ENCODE results near the gene DIPK1C. TPM values are rescaled to one million over a fixed set of nuclear protein-coding genes. Genes with fewer than 3 reads are reported as not detected.

Gene DIPK1C
- total RNA-seq, 3 donors from 2014 or later (not counting 1 experiment from before 2014, with no cell fraction given): not detected

DNA sequence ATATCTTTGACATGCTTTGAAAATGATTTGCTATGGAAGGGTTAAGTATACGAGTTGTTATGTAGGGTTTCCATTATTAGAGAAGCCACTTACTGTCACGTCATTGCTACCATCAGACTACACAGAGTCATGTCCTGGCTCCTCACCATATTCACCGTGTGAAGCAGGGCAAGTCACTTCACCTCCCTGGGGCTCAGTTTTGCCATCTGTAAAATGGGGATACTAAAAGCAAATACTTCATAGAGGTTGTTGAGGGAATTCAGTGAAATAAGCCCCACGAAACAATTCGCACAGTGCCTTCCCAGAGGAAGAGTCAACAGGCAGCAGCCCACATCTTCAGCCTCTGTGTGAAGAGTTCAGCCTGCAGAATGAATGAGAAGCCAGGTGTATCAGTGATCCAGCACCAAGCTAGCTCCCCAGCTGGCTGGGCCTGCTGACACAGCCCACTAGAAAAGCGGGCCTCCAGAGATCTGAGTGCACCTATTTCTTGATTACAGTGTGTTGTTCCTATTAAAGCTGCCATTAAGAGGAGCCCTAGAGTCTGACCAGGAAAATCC lies 3.4 kb downstream of the DIPK1C start:
- peaks cover 3% of the 10 kb centered on the region for H3K4me1 ChIP-seq (ENCODE audit: control insufficient read depth, insufficient read depth, low read length)
- Mint-ChIP-seq H3K4me3 (no peak overlapping the region), H3K27ac (no peak overlapping the region), H3K9me3 (no peaks in the 10 kb centered on the region), H3K4me1 (peaks cover 0 to 5% of the 10 kb centered on the region in 2 donors), H3K27me3 (ENCODE audit: low read depth in 2 of 2) (peaks cover 28 to 38% of the 10 kb centered on the region in 2 donors), H3K36me3 (no peaks in the 10 kb centered on the region)
- H3K27me3 ChIP-seq (ENCODE audit: control insufficient read depth, insufficient read depth, low read length): peaks cover 10% of the 10 kb centered on the region
- TF ChIP-seq CTCF (IDR thresholded peaks at IDR 0.05): no peak
- 87% methylated on average over 6 of the region's 6 CpGs for WGBS (ENCODE audit: insufficient coverage)
- no peak for ATAC-seq
- H3K4me3 ChIP-seq (ENCODE audit: low read length): no peak overlapping the region
- H3K27ac ChIP-seq (ENCODE audit: low read length): no peak overlapping the region
- DNase-seq: no peak
- no peaks in the 10 kb centered on the region for H3K9me3 ChIP-seq (ENCODE audit: control insufficient read depth, insufficient read depth, low read length)
- H3K36me3 ChIP-seq (ENCODE audit: control insufficient read depth, insufficient read depth, low read length): no peaks in the 10 kb centered on the region
- intact Hi-C loops (cut with micrococcal nuclease): no loop called here

GRCh38 chr18:74453016-74453566 lies 4.0 kb downstream of the DIPK1C start:
- Mint-ChIP-seq H3K9me3 (no peaks in the 10 kb centered on the region), H3K4me3 (no peak overlapping the region), H3K27me3 (ENCODE audit: low read depth in 2 of 2) (peaks cover 24 to 32% of the 10 kb centered on the region in 2 donors), H3K36me3 (no peaks in the 10 kb centered on the region), H3K27ac (no peak overlapping the region), H3K4me1 (peaks cover 0 to 5% of the 10 kb centered on the region in 2 donors)
- Histone ChIP-seq H3K27me3 (ENCODE audit: control insufficient read depth, insufficient read depth, low read length) (peaks cover 8% of the 10 kb centered on the region), H3K4me1 (ENCODE audit: control insufficient read depth, insufficient read depth, low read length) (peaks cover 3% of the 10 kb centered on the region), H3K4me3 (ENCODE audit: low read length) (no peak overlapping the region), H3K36me3 (ENCODE audit: control insufficient read depth, insufficient read depth, low read length) (no peaks in the 10 kb centered on the region), H3K9me3 (ENCODE audit: control insufficient read depth, insufficient read depth, low read length) (no peaks in the 10 kb centered on the region), H3K27ac (ENCODE audit: low read length) (no peak overlapping the region)
- ATAC-seq: no peak
- no peak for DNase-seq
- TF ChIP-seq CTCF (IDR thresholded peaks at IDR 0.05): no peak
- intact Hi-C loops (cut with micrococcal nuclease): no loop called here
- 78% methylated on average over 7 of the region's 7 CpGs for WGBS (ENCODE audit: insufficient coverage)

DNA sequence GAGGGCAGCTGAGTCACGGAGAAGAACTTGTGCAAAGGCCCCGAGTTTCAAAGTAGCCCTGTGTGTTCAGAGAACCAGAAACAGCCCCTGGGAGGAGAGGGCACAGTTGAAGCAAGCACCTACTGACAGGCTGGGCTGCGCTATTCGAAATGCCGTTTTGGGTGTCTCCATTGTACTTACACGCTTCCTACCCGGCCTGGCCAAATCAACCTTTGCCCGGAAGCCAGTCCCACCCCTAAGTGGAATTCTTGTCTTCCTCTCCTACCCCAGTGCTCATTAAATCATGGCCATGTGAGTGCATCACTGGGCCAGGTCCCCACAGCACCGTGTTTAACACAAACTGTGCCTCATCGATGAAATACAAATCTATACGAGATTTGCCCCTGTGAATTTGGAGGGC lies 6.0 kb downstream of the DIPK1C start:
- Histone ChIP-seq H3K27me3 (ENCODE audit: control insufficient read depth, insufficient read depth, low read length) (peaks cover 6% of the 10 kb centered on the region), H3K4me3 (ENCODE audit: low read length) (no peak overlapping the region), H3K27ac (ENCODE audit: low read length) (no peak overlapping the region), H3K36me3 (ENCODE audit: control insufficient read depth, insufficient read depth, low read length) (no peaks in the 10 kb centered on the region), H3K9me3 (ENCODE audit: control insufficient read depth, insufficient read depth, low read length) (no peaks in the 10 kb centered on the region), H3K4me1 (ENCODE audit: control insufficient read depth, insufficient read depth, low read length) (no peaks in the 10 kb centered on the region)
- ATAC-seq: no peak
- Mint-ChIP-seq H3K9me3 (no peaks in the 10 kb centered on the region), H3K27me3 (ENCODE audit: low read depth in 2 of 2) (peaks cover 12 to 22% of the 10 kb centered on the region in 2 donors), H3K4me3 (no peak overlapping the region), H3K27ac (no peak overlapping the region), H3K36me3 (no peaks in the 10 kb centered on the region), H3K4me1 (no peaks in the 10 kb centered on the region)
- intact Hi-C loops (cut with micrococcal nuclease): no loop called here
- no peak for TF ChIP-seq CTCF (IDR thresholded peaks at IDR 0.05)
- WGBS (ENCODE audit: insufficient coverage): 94% methylated on average over 11 of the region's 11 CpGs
- DNase-seq: no peak

DNA sequence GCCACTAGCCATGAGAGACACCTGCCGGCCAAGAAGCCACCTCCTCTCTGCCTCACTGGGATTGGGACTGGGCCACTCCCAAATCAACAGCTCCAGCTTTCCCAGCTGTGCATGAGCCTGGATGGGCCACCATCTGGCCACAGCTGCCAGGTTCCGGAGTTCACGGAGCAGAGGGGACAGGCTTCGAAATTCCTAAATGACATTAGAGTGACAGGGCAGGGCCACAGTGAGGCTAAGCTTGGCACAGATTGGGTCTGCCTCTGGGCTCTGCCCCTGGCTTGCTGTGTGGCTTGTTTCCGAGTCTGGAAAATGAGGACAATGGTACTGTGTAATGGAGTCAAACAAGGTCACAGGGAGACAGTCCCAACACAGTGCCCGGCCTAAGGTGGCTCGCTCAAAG lies 6.5 kb downstream of the DIPK1C start:
- no peaks in the 10 kb centered on the region for H3K36me3 ChIP-seq (ENCODE audit: control insufficient read depth, insufficient read depth, low read length)
- intact Hi-C loops (cut with micrococcal nuclease): no loop called here
- Mint-ChIP-seq H3K9me3 (no peaks in the 10 kb centered on the region), H3K36me3 (no peaks in the 10 kb centered on the region), H3K27me3 (ENCODE audit: low read depth in 2 of 2) (peaks cover 12 to 22% of the 10 kb centered on the region in 2 donors), H3K27ac (no peak overlapping the region), H3K4me1 (no peaks in the 10 kb centered on the region), H3K4me3 (no peak overlapping the region)
- 94% methylated on average over 7 of the region's 7 CpGs for WGBS (ENCODE audit: insufficient coverage)
- DNase-seq (no peak), ATAC-seq (no peak)
- peaks cover 6% of the 10 kb centered on the region for H3K27me3 ChIP-seq (ENCODE audit: control insufficient read depth, insufficient read depth, low read length)
- H3K9me3 ChIP-seq (ENCODE audit: control insufficient read depth, insufficient read depth, low read length): no peaks in the 10 kb centered on the region
- no peak for TF ChIP-seq CTCF (IDR thresholded peaks at IDR 0.05)
- H3K4me3 ChIP-seq (ENCODE audit: low read length): no peak overlapping the region
- no peak overlapping the region for H3K27ac ChIP-seq (ENCODE audit: low read length)
- no peaks in the 10 kb centered on the region for H3K4me1 ChIP-seq (ENCODE audit: control insufficient read depth, insufficient read depth, low read length)
